H1 (cell line): ENCODE measurements around the gene MKX.

Experiments
- ASH2L ChIP-seq: fragments of 200-600, 300-600 bp; sonication (generic); IDR thresholded peaks from one replicate; pipeline ENCODE4 v1.7.1; 2017; ENCODE audit warnings: low read length
- ATF2 ChIP-seq: IDR thresholded peaks from 2 replicates; pipeline ENCODE4 v1.6.1; 2012; ENCODE audit warnings: low read length, inconsistent platforms
- BCL11A ChIP-seq, 2 experiments: IDR thresholded peaks; one replicate each; pipeline ENCODE4 v1.6.1; 2011; ENCODE audit warnings: low read depth in 2 of 2, low read length in 2 of 2, mild to moderate bottlenecking in 2 of 2
- CBX5 ChIP-seq: fragments of 300-800, 300-1000 bp; sonication (generic); IDR thresholded peaks from 2 replicates; pipeline ENCODE4 v1.7.1; 2016; ENCODE audit warnings: antibody characterized with exemption, low read length, low read depth
- CTCF ChIP-seq, 3 experiments: IDR thresholded peaks; 1 replicate in 2 of 3; 2 replicates in 1 of 3; pipeline versions ENCODE4 v1.5.1 to v1.6.1; 2011; ENCODE audit warnings: low read length in 3 of 3, mild to moderate bottlenecking in 3 of 3, inconsistent platforms in 2 of 3, low read depth in 1 of 3, moderate library complexity in 1 of 3; ENCODE audit not compliant: insufficient read depth in 1 of 3; ENCODE audit errors: control extremely low read depth in 1 of 3
- FOSL1 ChIP-seq: IDR thresholded peaks from 2 replicates; pipeline ENCODE4 v1.6.1; 2011; ENCODE audit warnings: mild to moderate bottlenecking, low read depth, low read length, moderate library complexity; ENCODE audit not compliant: insufficient read depth
- POLR2A ChIP-seq, 2 experiments: IDR thresholded peaks; 1 replicate in 1 of 2; 2 replicates in 1 of 2; pipeline ENCODE4 v1.6.1; 2011; ENCODE audit warnings: low read depth in 2 of 2, low read length in 2 of 2, mild to moderate bottlenecking in 2 of 2; ENCODE audit errors: control extremely low read depth in 1 of 2
- POLR2AphosphoS5 ChIP-seq: IDR thresholded peaks from 2 replicates; pipeline ENCODE4 v1.6.1; 2011; ENCODE audit warnings: low read depth, low read length
- RAD21 ChIP-seq, 2 experiments: IDR thresholded peaks in 1 of 2; conservative IDR thresholded peaks in 1 of 2; 2 replicates each; pipeline ENCODE4 v1.6.1; 2011; ENCODE audit warnings: low read depth in 2 of 2, low read length in 2 of 2, improper control_type of control experiment in 1 of 2, inconsistent platforms in 1 of 2, mild to moderate bottlenecking in 1 of 2, moderate library complexity in 1 of 2
- SIX5 ChIP-seq: IDR thresholded peaks from 2 replicates; pipeline ENCODE4 v1.6.1; 2011; ENCODE audit warnings: mild to moderate bottlenecking, low read depth, low read length
- USF2 ChIP-seq: IDR thresholded peaks from 2 replicates; pipeline ENCODE4 v1.6.1; 2011; ENCODE audit warnings: low read length, improper control_type of control experiment
- YY1 ChIP-seq: IDR thresholded peaks from 2 replicates; pipeline ENCODE4 v1.6.1; 2011; ENCODE audit warnings: low read depth, mild to moderate bottlenecking, low read length
- ZNF274 ChIP-seq: IDR thresholded peaks from 2 replicates; pipeline ENCODE4 v1.7.0; 2012; ENCODE audit warnings: low read length, borderline replicate concordance; ENCODE audit errors: extremely low read depth

- no peak for TF ChIP-seq CTCF (IDR thresholded peaks at IDR 0.05; ENCODE audit: control extremely low read depth in 1 of 3, insufficient read depth in 1 of 3, low read depth in 1 of 3, low read length in 3 of 3)
- TF ChIP-seq USF2, result no peak
- no peak for TF ChIP-seq POLR2A (IDR thresholded peaks at IDR 0.05; ENCODE audit: control extremely low read depth in 1 of 2, low read depth in 2 of 2, low read length in 2 of 2)
- TF ChIP-seq ZNF274, result no peak
- no peak for TF ChIP-seq RAD21 (IDR thresholded peaks at IDR 0.05 in 1 of 2, conservative IDR thresholded peaks at IDR 0.05 in 1 of 2; ENCODE audit: low read depth in 2 of 2, low read length in 2 of 2)
- TF ChIP-seq SIX5, result no peak
- no peak for TF ChIP-seq ATF2
- TF ChIP-seq CBX5, result no peak
- TF ChIP-seq BCL11A (IDR thresholded peaks at IDR 0.05; ENCODE audit: low read depth in 2 of 2, low read length in 2 of 2), result no peak
- no peak for TF ChIP-seq ASH2L
- no peak for TF ChIP-seq POLR2AphosphoS5
- no peak for TF ChIP-seq FOSL1
- TF ChIP-seq YY1, result no peak
These were observed 27.8 kb downstream of the MKX start for GRCh38 chr10:27717861-27718260.
